D721Med (cell line): ENCODE measurements around the gene DOCK11.
"Not testable (repeated sequence)": the region's sequence is repeated elsewhere in the genome, so short reads cannot be mapped to it uniquely, and the experiment has no call there.

Experiments used
- DNase-seq: peaks from one replicate; pipeline ENCODE4 v3.0.0; 2011; ENCODE audit warnings: low spot score; ENCODE audit not compliant: insufficient read length
- FAIRE-seq: peaks from 2 replicates; lab custom pipeline; 2011; peaks lifted over from hg19 to GRCh38; lab: Jason Lieb, UNC
- TF ChIP-seq, protein P1 (sequence below): IDR thresholded peaks from 2 replicates; pipeline ENCODE4 v1.5.1; 2012; ENCODE audit warnings: mild to moderate bottlenecking, control low read depth; ENCODE audit not compliant: insufficient read depth; ENCODE audit errors: missing control alignments

Gene DOCK11

DNA sequence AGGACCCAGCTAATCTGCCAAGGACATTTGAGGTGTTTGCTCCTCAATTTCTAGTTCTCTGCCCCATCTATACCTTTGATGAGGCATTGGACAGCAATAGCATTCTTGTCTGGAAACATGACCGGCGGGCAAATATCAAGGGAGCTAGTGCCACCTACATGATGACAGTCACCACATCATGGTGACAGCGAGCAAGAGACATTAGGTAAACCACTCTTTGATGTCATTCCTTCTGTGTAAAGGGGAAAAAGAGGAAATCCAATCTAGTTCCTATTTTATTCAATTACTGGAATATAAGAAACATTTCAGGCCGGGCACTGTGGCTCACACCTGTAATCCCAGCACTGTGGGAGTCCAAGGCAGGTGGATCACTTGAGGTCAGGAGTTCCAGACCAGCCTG, 211.1 kb downstream of the DOCK11 start:
- DNase-seq (no peak), FAIRE-seq (no peak)
- TF ChIP-seq, protein P1, sequence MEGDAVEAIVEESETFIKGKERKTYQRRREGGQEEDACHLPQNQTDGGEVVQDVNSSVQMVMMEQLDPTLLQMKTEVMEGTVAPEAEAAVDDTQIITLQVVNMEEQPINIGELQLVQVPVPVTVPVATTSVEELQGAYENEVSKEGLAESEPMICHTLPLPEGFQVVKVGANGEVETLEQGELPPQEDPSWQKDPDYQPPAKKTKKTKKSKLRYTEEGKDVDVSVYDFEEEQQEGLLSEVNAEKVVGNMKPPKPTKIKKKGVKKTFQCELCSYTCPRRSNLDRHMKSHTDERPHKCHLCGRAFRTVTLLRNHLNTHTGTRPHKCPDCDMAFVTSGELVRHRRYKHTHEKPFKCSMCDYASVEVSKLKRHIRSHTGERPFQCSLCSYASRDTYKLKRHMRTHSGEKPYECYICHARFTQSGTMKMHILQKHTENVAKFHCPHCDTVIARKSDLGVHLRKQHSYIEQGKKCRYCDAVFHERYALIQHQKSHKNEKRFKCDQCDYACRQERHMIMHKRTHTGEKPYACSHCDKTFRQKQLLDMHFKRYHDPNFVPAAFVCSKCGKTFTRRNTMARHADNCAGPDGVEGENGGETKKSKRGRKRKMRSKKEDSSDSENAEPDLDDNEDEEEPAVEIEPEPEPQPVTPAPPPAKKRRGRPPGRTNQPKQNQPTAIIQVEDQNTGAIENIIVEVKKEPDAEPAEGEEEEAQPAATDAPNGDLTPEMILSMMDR: no peak

DNA sequence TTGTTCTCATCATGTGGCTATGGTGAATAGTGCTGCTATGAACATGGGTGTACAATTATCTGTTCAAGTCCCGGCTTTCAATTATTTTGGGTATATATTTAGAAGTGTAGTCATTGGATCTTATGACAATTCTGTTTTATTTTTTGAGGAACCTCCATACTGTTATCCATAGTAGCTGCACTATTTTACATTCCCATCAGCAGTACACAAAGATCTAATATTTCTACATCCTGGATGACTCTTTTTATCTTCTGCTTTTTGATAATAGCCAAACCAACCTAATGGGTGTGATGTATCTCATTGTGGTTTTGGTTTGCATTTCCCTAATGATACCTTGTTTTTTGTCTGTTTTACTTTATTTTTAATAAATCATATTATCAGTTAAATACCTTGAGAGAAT, 218.9 kb downstream of the DOCK11 start:
- TF ChIP-seq, protein P1: no peak
- DNase-seq (no peak), FAIRE-seq (no peak)

DNA sequence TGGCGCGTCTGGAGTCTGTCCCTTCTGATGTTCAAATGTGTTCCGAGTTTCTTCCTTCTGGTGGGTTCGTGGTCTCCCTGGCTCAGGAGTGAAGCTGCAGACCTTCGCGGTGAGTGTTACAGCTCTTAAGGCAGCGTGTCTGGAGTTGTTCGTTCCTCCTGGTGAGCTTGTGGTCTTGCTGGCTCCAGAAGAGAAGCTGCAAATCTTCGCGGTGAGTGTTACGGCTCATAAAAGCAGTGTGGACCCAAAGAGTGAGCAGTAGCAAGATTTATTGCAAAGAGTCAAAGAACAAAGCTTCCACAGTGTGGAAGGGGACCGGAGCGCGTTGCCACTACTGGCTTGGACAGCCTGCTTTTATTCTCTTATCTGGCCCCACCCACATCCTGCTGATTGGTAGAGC, 220.3 kb downstream of the DOCK11 start:
- DNase-seq, FAIRE-seq: not testable (repeated sequence)

DNA sequence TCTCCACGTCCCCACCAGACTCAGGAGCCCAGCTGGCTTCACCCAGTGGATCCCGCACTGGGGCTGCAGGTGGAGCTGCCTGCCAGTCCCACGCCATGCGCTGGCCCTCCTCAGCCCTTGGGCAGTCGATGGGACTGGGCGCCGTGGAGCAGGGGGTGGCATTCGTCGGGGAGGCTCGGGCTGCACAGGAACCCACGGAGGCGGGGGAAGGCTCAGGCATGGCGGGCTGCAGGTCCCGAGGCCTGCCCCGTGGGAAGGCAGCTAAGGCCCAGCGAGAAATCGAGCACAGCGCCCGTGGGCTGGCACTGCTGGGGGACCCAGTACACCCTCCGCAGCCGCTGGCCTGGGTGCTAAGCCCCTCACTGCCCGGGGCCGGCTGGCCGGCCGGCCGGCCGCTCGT, 221.2 kb downstream of the DOCK11 start:
- not testable (repeated sequence) for FAIRE-seq

DNA sequence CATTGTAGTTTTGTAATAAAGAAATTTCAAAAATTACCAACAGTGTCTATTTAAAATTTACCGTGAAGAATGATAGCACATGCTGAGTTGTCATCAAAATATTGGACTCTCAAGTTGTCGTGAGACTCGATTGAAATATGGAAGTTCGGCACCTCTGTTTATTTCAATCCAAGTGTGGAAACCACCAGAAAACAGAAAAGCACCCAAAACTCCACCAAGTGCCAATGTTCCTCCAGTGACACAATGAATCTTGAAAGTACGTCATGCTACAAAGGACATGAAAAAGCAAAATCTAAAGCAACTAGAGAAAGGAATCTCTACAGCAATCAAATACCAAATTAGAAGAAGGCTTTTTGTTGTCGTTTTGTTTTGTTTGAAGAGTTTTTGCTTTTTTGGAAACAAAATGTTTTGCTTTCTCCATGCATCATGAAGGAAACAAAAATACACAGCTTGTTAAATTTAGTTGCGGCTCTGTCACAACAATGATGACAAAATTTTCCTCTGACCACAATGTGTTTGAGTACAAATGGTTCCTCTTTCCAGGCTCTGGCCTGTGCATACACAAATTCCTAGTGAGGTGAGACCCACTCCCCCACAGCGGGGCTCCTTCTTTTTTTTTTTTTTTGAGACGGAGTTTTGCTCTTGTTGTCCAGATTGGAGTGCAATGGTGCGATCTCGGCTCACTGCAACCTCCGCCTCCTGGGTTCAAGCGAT, 222.2 kb downstream of the DOCK11 start:
- no peak for FAIRE-seq
- TF ChIP-seq, protein P1: no peak
- DNase-seq: no peak

More for the DNA sequence above, 221.2 kb downstream of the DOCK11 start:
- not testable (repeated sequence) for DNase-seq

DNA sequence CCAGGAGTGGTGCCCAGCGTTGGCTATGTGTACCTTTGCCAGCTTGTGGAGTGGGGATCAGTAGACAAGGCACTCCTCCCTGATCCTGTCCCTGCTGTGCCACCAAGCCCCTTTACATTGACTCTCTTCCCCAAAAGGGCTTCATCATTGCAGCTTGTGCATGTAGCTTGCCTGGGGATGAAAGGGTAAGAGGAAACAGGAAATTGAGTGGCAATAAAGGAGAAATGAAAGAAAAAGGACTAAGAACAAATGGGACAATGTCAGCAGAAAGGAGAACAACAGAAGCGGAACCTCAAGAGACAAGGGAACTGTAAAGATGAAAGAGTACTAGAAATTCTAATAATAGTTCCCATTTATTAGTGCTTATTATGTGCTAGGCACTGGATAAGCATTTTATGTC, 223.1 kb downstream of the DOCK11 start:
- FAIRE-seq: no peak
- TF ChIP-seq, protein P1: no peak
- no peak for DNase-seq

DNA sequence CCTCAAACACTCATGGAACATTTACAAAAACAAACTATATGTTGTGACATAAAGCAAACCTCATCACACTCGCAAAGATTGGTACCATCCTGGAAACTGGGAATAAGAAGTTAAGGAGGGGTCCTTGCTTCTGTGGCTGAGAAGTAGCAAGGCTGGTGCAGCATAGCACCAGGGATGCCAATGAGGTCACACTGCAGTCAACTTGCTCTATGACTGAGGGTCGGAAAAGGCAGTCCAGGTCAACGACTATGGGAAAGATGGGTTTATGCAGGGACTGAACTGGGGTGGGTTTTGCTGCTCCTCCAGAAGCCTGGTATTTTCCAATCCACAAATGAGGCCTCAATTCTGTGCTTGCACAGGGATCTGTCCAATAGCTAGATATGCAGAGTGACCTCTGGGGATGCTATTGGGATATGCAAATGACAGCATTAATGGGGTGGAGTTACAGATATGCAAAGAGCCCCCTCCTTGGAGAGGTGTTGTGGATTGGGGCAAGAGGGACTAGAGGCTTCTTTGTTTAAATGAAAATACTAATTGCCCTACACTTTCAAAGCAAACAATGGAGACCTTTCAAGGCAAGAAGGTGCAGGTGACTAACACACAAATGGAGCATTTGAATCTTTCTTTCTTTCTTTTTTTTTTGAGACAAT, 224.6 kb downstream of the DOCK11 start:
- TF ChIP-seq, protein P1: no peak
- FAIRE-seq: no peak
- DNase-seq: no peak

DNA sequence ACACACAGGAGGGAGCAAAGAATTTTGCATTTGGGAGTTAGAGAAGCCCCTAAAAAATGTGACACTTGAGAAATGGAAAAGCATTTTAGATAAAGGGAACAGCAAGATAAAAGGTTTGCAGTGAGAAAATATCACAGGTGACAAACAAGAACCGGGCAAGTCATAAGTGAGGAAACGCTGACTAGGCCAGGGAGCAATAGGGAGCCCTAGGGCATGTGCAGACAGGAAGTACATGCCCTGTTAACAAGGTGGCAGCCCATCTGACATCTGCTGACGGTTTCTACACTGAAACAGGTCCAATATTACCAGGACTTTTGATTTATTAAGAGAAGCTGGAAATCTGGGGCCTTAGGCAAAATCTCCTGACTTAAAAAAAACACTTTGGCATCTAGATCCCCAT, 227.8 kb downstream of the DOCK11 start:
- DNase-seq (no peak), FAIRE-seq (no peak)
- TF ChIP-seq, protein P1: no peak
